AG04450 (cell line): ENCODE measurements around the gene UGT1A4. TPM values are rescaled to one million over a fixed set of nuclear protein-coding genes. Genes with fewer than 3 reads are reported as not detected.
"Not testable (repeated sequence)": the region's sequence is repeated elsewhere in the genome, so short reads cannot be mapped to it uniquely, and the experiment has no call there.

Experiments
- CTCF ChIA-PET: fragments of 300-600, 350-600 bp; formaldehyde crosslinking; extraction: SDS; loops from one replicate; lab custom pipeline; 2022; ENCODE audit warnings: antibody characterized with exemption, inconsistent platforms; lab: Charles Lee
- POLR2A ChIA-PET: fragments of 350-600 bp; formaldehyde crosslinking; extraction: SDS; loops from one replicate; lab custom pipeline; 2021; ENCODE audit warnings: antibody characterized with exemption, inconsistent platforms; lab: Yijun Ruan, JAX
- DNase-seq: peaks from one replicate; pipeline ENCODE4 v3.0.0-alpha.2; 2011; ENCODE audit warnings: low read depth, low spot score
- H3K27ac ChIP-seq: one replicate; pipeline ENCODE4 v1.5.1; 2012; ENCODE audit warnings: low read depth, low read length, control low read depth
- H3K27me3 ChIP-seq: one replicate; pipeline ENCODE4 v1.6.0; 2012; ENCODE audit warnings: low read length; ENCODE audit not compliant: control insufficient read depth, insufficient read depth
- H3K4me3 ChIP-seq: 2 replicates; pipeline ENCODE4 v1.5.1; 2011; ENCODE audit warnings: mild to moderate bottlenecking, low read depth, low read length, control low read depth
- H3K9me3 ChIP-seq: 2 replicates; pipeline ENCODE4 v1.5.1; 2012; ENCODE audit warnings: low read length; ENCODE audit not compliant: control insufficient read depth, insufficient read depth
- polyA plus RNA-seq: library from polyadenylated mRNA; depleted of rRNA; stranded (reverse); fragments of >200 nt; gene quantifications from 2 replicates; pipeline ENCODE4 v1.2.3, GENCODE V29; 2011
- TF ChIP-seq, protein P1 (sequence below): IDR thresholded peaks from 2 replicates; pipeline ENCODE4 v1.5.1; 2011; ENCODE audit warnings: low read depth, low read length, control low read depth, inconsistent platforms

The UGT1A4 gene
- polyA plus RNA-seq, 1 experiment: not detected

GRCh38 chr2:233699424-233700027 lies 19.0 kb upstream of the UGT1A4 start:
- no peak for DNase-seq
- ChIA-PET CTCF (interaction anchor here (0.8 to 1.6 kb wide), 2 partner anchors 12 to 251 kb away, joined by 3 to 8 read pairs; no protein-coding TSS in a partner anchor), POLR2A (no interaction called here)

DNA sequence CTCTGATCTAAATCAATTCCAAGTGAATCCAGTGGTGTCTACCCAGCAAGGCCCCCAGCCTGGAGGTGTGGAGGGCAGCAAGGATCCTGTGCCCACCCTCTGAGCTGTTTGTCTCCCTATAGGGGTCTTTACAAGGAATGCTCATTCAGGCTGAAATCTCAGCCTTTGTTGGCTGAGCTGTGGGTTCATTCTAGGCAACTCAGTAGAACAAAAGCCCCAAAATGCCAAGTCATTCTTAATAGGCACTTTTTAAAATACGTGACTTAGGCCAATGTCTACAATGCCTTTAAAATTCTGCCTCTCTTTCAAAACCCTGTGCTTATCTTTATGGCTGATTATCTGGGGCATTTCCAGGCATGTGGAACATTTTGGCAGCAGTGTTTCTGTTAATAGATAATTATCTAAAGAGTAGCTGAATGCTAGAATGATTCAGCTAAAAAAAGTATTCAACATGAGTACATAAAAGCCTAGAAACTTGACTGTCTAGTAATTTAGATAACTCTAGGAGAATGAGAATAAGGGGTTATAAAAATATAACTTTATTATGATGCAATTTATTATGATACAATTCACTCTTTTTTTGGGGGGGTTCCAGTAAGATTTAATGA lies 18.4 kb upstream of the UGT1A4 start:
- POLR2A ChIA-PET: no interaction called here

More at GRCh38 chr2:233699424-233700027, 19.0 kb upstream of the UGT1A4 start:
- TF ChIP-seq, protein P1, sequence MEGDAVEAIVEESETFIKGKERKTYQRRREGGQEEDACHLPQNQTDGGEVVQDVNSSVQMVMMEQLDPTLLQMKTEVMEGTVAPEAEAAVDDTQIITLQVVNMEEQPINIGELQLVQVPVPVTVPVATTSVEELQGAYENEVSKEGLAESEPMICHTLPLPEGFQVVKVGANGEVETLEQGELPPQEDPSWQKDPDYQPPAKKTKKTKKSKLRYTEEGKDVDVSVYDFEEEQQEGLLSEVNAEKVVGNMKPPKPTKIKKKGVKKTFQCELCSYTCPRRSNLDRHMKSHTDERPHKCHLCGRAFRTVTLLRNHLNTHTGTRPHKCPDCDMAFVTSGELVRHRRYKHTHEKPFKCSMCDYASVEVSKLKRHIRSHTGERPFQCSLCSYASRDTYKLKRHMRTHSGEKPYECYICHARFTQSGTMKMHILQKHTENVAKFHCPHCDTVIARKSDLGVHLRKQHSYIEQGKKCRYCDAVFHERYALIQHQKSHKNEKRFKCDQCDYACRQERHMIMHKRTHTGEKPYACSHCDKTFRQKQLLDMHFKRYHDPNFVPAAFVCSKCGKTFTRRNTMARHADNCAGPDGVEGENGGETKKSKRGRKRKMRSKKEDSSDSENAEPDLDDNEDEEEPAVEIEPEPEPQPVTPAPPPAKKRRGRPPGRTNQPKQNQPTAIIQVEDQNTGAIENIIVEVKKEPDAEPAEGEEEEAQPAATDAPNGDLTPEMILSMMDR: no peak
- Histone ChIP-seq H3K9me3 (0 out of 2 replicates have a peak, but pooled peaks cover 3% of the 10 kb centered on the region), H3K27me3 (no peaks in the 10 kb centered on the region), H3K27ac (peak overlapping the region; percentile 83), H3K4me3 (no peak overlapping the region)

DNA sequence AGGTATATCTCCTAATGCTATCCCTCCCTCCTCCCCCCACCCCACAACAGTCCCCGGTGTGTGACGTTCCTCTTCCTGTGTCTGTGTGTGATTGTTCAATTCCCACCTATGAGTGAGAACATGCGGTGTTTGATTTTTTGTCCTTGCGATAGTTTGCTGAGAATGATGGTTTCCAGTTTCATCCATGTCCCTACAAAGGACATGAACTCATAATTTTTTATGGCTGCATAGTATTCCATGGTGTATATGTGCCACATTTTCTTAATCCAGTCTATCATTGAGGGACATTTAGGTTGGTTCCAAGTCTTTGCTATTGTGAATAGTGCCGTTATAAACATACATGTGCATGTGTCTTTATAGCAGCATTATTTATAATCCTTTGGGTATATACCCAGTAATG lies 17.7 kb upstream of the UGT1A4 start:
- POLR2A ChIA-PET, H3K27ac ChIP-seq: not testable (repeated sequence)
- CTCF ChIA-PET: interaction anchor here (1.6 kb wide), 1 partner anchor 10 kb away, joined by 8 read pairs; no protein-coding TSS in a partner anchor

More for the DNA sequence above, 18.4 kb upstream of the UGT1A4 start:
- no peak overlapping the region for H3K4me3 ChIP-seq
- H3K27ac ChIP-seq: peak overlapping the region; percentile 83
- CTCF ChIA-PET: interaction anchor here (1.6 kb wide), 1 partner anchor 11 kb away, joined by 8 read pairs; no protein-coding TSS in a partner anchor
- DNase-seq: peak; percentile 16
- H3K27me3 ChIP-seq: no peaks in the 10 kb centered on the region
- TF ChIP-seq, protein P1: no peak
- H3K9me3 ChIP-seq: 0 out of 2 replicates have a peak, but pooled peaks cover 3% of the 10 kb centered on the region

DNA sequence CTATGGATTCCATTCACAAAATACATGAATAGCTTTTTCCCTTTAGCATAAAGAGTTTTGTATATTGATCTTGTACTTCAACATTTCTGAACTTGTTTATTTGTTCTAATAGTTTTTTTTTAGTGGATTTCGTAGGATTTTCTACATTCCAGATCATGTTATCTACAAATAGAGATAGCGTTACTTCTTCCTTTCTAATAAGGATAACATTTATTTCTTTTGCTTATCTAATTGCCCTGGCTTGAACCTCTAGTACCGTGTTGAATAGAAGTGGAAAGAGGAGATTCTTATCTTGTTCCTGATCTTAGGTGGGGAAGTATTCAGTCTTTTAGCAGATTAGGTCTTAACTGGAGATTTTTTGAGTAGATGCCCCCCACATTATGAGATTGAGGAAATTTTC lies 16.3 kb upstream of the UGT1A4 start:
- Histone ChIP-seq H3K27ac (no peak overlapping the region), H3K9me3 (0 out of 2 replicates have a peak, but pooled peaks cover 3% of the 10 kb centered on the region), H3K4me3 (no peak overlapping the region), H3K27me3 (no peaks in the 10 kb centered on the region)
- TF ChIP-seq, protein P1: no peak
- ChIA-PET CTCF (interaction anchor here (0.6 kb wide), 1 partner anchor 297 kb away, joined by 3 read pairs; no protein-coding TSS in a partner anchor), POLR2A (no interaction called here)
- no peak for DNase-seq

More for the DNA sequence above, 17.7 kb upstream of the UGT1A4 start:
- H3K9me3 ChIP-seq, DNase-seq, H3K27me3 ChIP-seq, H3K4me3 ChIP-seq: not testable (repeated sequence)

GRCh38 chr2:233705911-233706506 lies 12.5 kb upstream of the UGT1A4 start:
- no peak for DNase-seq
- CTCF ChIA-PET: no interaction called here
- TF ChIP-seq, protein P1: no peak
- no peaks in the 10 kb centered on the region for H3K27me3 ChIP-seq
- no peak overlapping the region for H3K4me3 ChIP-seq
- no peak overlapping the region for H3K27ac ChIP-seq
- POLR2A ChIA-PET: no interaction called here
- H3K9me3 ChIP-seq: 0 out of 2 replicates have a peak, but pooled peaks cover 3% of the 10 kb centered on the region
